OCI-LY7 (cell line): Measurements from ENCODE around the gene MYCN. TPM values are rescaled to one million over a fixed set of nuclear protein-coding genes. Genes with fewer than 3 reads are reported as not detected.

ENCODE experiments used
- BruUV-seq: library from RNA; stranded (reverse); fragments of 400-500 nt; replicated peaks from 2 replicates; lab custom pipeline; 2021; lab: Mats Ljungman, UMichigan
- CTCF ChIA-PET: fragments of 300-600 bp; sonication (Branson Sonifier 250); formaldehyde crosslinking; loops from one replicate; lab custom pipeline; 2022; ENCODE audit warnings: antibody characterized with exemption; ENCODE audit not compliant: unreplicated experiment; lab: Charles Lee
- POLR2A ChIA-PET: fragments of 300-600 bp; sonication (Branson Sonifier 250); formaldehyde crosslinking; loops from one replicate; lab custom pipeline; 2022; ENCODE audit warnings: antibody characterized with exemption; lab: Charles Lee
- DNase-seq: peaks from one replicate; pipeline ENCODE4 v3.0.0-alpha.2; 2015; ENCODE audit warnings: low spot score
- H2AFZ ChIP-seq: fragments of 200-600 bp; sonication (generic), shearing (Covaris generic); 2 replicates; pipeline ENCODE4 v1.6.1; 2014; ENCODE audit warnings: mild to moderate bottlenecking, antibody characterized with exemption, low read length, moderate library complexity
- H3K27ac ChIP-seq: fragments of 200-600 bp; sonication (generic); 2 replicates; pipeline ENCODE4 v1.5.1; 2014; ENCODE audit warnings: mixed run types, low read depth, mild to moderate bottlenecking, moderate library complexity, low read length, inconsistent platforms; ENCODE audit not compliant: poor library complexity, severe bottlenecking
- H3K36me3 ChIP-seq: fragments of 200-600 bp; sonication (generic); 2 replicates; pipeline ENCODE4 v1.6.1; 2014; ENCODE audit warnings: mild to moderate bottlenecking, antibody characterized with exemption, low read length, moderate library complexity, mixed read lengths; ENCODE audit not compliant: insufficient read depth
- H3K4me1 ChIP-seq: fragments of 200-600 bp; sonication (generic); 2 replicates; pipeline ENCODE4 v1.5.1; 2014; ENCODE audit warnings: mild to moderate bottlenecking, low read length; ENCODE audit not compliant: insufficient read depth, poor library complexity, severe bottlenecking
- H3K4me2 ChIP-seq: fragments of 200-600 bp; sonication (generic); 2 replicates; pipeline ENCODE4 v1.6.1; 2014; ENCODE audit warnings: mild to moderate bottlenecking, low read length
- H3K4me3 ChIP-seq: fragments of 200-600 bp; sonication (generic); 2 replicates; pipeline ENCODE4 v1.5.1; 2014; ENCODE audit warnings: mild to moderate bottlenecking, low read depth, low read length; ENCODE audit not compliant: poor library complexity, severe bottlenecking
- H3K79me2 ChIP-seq: fragments of 200-600 bp; sonication (generic); 2 replicates; pipeline ENCODE4 v1.6.1; 2016; ENCODE audit warnings: low read depth, mild to moderate bottlenecking, low read length, moderate library complexity, mixed read lengths; ENCODE audit not compliant: insufficient read depth
- H3K9me2 ChIP-seq: fragments of 200-600 bp; sonication (generic); 2 replicates; pipeline ENCODE4 v1.6.1; 2016; ENCODE audit warnings: mild to moderate bottlenecking, low read length, mixed read lengths; ENCODE audit not compliant: insufficient read depth
- H3K9me3 ChIP-seq: fragments of 200-600 bp; sonication (generic); 2 replicates; pipeline ENCODE4 v1.6.1; 2014; ENCODE audit warnings: mild to moderate bottlenecking, mixed run types, low read length, mixed read lengths
- H4K20me1 ChIP-seq: fragments of 200-600 bp; sonication (generic); 2 replicates; pipeline ENCODE4 v1.6.1; 2014; ENCODE audit warnings: mild to moderate bottlenecking, antibody characterized with exemption, low read length, moderate library complexity, mixed read lengths; ENCODE audit not compliant: insufficient read depth
- EZH2phosphoT487 ChIP-seq: fragments of 200-600 bp; sonication (generic); IDR thresholded peaks from 2 replicates; pipeline ENCODE4 v1.6.1; 2018; ENCODE audit warnings: low read depth, borderline replicate concordance, mild to moderate bottlenecking, mixed run types, antibody characterized with exemption, low read length, moderate library complexity, mixed read lengths
- intact Hi-C: fragments of 100-400 bp; cut with micrococcal nuclease; formaldehyde crosslinking; loops from one replicate; pipeline ENCODE4 v1.10.0; 2022; ENCODE audit not compliant: unreplicated experiment
- total RNA-seq, 2 experiments: library from RNA; depleted of rRNA in 1 of 2; stranded (reverse); fragments of >200 nt in 1 of 2; shearing (Covaris generic) in 1 of 2; gene quantifications; 2 replicates each; pipeline ENCODE4 v1.2.3, GENCODE V29; 2014 to 2022
- TF ChIP-seq, protein P1 (sequence below): fragments of 200-600 bp; sonication (generic); conservative IDR thresholded peaks from 2 replicates; pipeline ENCODE4 v1.5.1; 2014; ENCODE audit warnings: mild to moderate bottlenecking, antibody characterized with exemption, low read length, moderate library complexity, mixed read lengths

MYCN gene
- total RNA-seq, 2 experiments from 2014 or later = not detected

DNA sequence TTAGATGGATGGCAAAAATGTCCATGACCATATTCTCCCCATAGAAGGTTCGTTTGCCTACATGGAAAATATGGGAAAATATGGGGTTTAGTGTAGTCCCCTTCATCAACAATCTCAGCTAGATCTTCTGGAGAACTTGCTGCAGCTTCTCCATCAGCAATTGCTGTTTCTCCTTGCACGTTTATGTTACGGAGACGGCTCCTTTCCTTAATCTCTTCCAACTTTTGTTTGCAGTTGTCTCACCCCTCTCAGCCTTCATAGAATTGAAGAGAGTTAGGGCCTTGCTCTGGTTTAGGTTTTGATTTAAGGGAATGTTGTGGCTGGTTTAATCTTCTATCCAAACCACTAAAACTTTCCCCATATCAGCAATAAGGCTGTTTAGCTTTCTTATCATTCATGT lies 28.9 kb downstream of the MYCN start:
- Histone ChIP-seq H3K4me3 (no peak overlapping the region), H3K27ac (no peak overlapping the region), H3K4me1 (no peaks in the 10 kb centered on the region), H3K9me2 (no peaks in the 10 kb centered on the region), H3K79me2 (no peaks in the 10 kb centered on the region), H2AFZ (no peak overlapping the region), H4K20me1 (no peaks in the 10 kb centered on the region), H3K4me2 (no peak overlapping the region), H3K36me3 (no peaks in the 10 kb centered on the region), H3K9me3 (no peaks in the 10 kb centered on the region)
- no peak for TF ChIP-seq EZH2phosphoT487
- TF ChIP-seq, protein P1, sequence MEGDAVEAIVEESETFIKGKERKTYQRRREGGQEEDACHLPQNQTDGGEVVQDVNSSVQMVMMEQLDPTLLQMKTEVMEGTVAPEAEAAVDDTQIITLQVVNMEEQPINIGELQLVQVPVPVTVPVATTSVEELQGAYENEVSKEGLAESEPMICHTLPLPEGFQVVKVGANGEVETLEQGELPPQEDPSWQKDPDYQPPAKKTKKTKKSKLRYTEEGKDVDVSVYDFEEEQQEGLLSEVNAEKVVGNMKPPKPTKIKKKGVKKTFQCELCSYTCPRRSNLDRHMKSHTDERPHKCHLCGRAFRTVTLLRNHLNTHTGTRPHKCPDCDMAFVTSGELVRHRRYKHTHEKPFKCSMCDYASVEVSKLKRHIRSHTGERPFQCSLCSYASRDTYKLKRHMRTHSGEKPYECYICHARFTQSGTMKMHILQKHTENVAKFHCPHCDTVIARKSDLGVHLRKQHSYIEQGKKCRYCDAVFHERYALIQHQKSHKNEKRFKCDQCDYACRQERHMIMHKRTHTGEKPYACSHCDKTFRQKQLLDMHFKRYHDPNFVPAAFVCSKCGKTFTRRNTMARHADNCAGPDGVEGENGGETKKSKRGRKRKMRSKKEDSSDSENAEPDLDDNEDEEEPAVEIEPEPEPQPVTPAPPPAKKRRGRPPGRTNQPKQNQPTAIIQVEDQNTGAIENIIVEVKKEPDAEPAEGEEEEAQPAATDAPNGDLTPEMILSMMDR = no peak
- POLR2A ChIA-PET = no interaction called here
- intact Hi-C loops = no loop called here
- CTCF ChIA-PET = no interaction called here
- no TSS peak for BruUV-seq
- no peak for DNase-seq

DNA sequence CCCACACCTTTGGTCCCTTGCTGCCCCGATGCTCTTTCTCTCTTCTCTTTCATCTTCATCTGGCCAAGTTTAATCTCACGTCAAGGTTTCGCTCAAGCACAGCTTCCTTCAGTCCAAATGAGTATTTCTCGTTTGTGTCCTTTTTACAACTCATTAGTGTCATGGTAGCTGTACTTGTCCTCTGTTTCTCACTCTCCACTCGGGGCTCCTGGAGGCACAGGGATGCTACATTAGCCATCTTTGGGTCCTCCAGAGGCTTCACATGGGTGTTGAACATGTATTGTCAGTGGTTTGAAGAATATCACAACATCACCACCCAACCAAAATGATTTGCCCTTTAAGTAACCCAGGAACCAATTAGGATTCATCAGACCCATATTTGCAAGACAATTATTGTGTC lies 30.4 kb downstream of the MYCN start:
- CTCF ChIA-PET = no interaction called here
- POLR2A ChIA-PET = no interaction called here
- no peak overlapping the region for H3K4me2 ChIP-seq
- no TSS peak for BruUV-seq
- no peak overlapping the region for H3K27ac ChIP-seq
- no peaks in the 10 kb centered on the region for H3K36me3 ChIP-seq
- DNase-seq = no peak
- TF ChIP-seq EZH2phosphoT487 = no peak
- TF ChIP-seq, protein P1 = no peak
- no peaks in the 10 kb centered on the region for H3K9me2 ChIP-seq
- no peak overlapping the region for H2AFZ ChIP-seq
- intact Hi-C loops = no loop called here
- no peaks in the 10 kb centered on the region for H3K79me2 ChIP-seq
- H4K20me1 ChIP-seq = no peaks in the 10 kb centered on the region
- H3K4me3 ChIP-seq = no peak overlapping the region
- H3K4me1 ChIP-seq = no peaks in the 10 kb centered on the region
- no peaks in the 10 kb centered on the region for H3K9me3 ChIP-seq

DNA sequence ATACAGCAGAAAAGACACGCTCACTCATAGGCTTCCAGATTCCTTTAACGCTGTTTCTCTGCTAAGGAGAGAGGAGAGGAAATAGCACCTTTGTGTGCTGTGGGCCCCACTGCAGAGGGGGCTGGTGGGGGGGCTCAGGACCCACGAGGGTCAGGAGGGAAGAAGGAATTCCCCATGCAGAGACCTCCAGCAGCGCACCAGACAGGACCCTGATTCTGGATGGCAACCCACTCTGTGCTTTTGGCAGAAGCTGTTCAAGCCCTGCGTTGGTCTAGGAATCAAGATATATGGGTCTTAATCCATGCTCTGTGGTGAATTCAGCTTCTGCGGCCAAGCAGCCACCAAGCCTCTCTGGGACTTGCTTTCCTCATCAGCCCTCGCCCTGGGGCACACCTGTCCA lies 31.0 kb downstream of the MYCN start:
- no peaks in the 10 kb centered on the region for H3K4me1 ChIP-seq
- no TSS peak for BruUV-seq
- H3K9me2 ChIP-seq = no peaks in the 10 kb centered on the region
- no peaks in the 10 kb centered on the region for H3K79me2 ChIP-seq
- H2AFZ ChIP-seq = no peak overlapping the region
- no peak overlapping the region for H3K4me2 ChIP-seq
- H4K20me1 ChIP-seq = no peaks in the 10 kb centered on the region
- ChIA-PET CTCF (no interaction called here), POLR2A (no interaction called here)
- no peaks in the 10 kb centered on the region for H3K9me3 ChIP-seq
- H3K4me3 ChIP-seq = no peak overlapping the region
- intact Hi-C loops = no loop called here
- TF ChIP-seq, protein P1 = no peak
- no peak for TF ChIP-seq EZH2phosphoT487
- DNase-seq = no peak
- no peak overlapping the region for H3K27ac ChIP-seq
- no peaks in the 10 kb centered on the region for H3K36me3 ChIP-seq
